DMS114 treated with DMSO at 0.1 percent for 48 hours (cell line): ENCODE data around the gene CITED1.
"Not testable (repeated sequence)": the region's sequence is repeated elsewhere in the genome, so short reads cannot be mapped to it uniquely, and the experiment has no call there.

Experiments used
- DNase-seq: peaks from one replicate; lab custom pipeline; 2025; ENCODE audit not compliant: unreplicated experiment; lab: John Stamatoyannopoulos, UW

CITED1 gene

DNA sequence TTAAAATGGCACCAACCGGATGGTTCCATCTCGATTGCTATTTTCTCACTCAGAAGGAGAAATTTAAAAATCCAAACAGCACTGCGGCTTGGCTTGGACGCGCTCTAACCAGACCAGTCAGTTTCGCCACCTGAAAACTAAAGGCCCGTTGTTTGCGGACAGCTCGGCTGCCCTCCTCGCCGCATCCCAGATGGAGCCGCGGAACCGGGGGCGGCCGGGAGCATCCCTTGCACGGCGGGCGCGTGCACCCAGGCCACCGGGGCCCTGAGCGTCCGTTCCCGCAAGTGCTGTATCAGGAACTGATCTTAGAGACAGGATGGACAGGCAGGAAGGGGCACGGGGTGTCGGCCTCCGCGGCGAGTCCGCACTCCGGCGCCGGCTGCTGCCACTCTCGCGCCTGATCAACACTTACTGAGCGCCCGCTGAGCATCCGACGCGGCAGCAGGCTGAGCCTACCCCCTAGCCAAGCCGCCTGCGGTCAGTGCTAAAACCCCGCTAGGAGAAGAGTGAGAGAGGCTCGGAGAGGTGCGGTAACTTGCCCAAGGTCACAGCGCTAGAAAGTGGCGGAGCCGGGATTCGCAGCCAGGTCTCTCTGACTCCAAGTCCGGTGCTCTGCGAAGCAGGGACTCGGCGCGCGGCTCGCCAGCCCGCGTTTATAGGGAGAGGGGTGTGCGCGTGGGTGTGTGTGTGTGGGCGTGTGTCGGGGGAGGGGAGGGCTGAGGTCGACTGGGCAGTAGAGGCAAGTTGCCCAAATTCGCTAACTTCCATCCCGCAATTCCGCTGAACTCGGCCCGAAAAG lies at the start of gene CITED1:
Gene CITED1 (minus strand): TSS at position 629 of the 799 bp plus-strand sequence. CDS start 3,045 bp downstream, outside the sequence.
- no peak for DNase-seq

- DNase-seq, result no peak
These were observed 47.1 kb upstream of the CITED1 start for GRCh38 chrX:72352786-72353185.

GRCh38 chrX:72351606-72352334 lies 46.1 kb upstream of the CITED1 start:
- no peak for DNase-seq

- DNase-seq, result no peak
These were observed 43.5 kb upstream of the CITED1 start for GRCh38 chrX:72349190-72349589.

DNA sequence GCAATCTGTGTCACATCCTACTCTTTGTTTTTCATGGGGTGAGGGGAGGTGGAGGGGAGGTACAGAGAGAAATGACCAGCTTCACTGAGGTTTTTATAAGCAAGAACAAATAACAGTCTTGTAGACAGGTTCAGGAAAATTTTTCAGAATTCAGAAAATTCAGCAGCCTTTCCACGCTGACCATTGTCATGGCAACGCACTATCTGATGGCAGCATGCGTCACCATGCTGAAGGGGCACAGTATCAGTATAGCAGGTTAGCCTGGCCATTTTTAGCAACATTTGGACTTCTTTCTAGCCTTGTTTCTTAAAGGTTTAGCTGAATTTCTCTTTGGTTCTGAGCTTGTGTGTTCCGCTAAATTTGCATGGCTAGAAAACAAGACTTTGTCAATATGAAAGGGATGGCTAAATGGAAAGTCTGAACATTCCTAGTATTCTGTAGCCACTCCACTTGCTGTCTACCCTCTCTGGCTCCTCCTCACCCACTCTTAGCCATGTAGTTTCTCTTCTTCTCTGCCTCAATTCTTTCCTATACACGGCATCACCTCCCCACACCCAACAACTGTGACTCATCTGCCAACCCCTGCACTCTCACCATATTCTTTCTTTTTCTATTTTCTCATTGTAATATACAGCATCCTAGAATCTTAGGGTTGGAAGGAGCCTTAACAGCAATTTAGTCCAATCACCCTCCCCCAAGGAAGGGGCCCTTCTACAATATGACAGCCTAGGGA lies 42.7 kb upstream of the CITED1 start:
- no peak for DNase-seq

DNA sequence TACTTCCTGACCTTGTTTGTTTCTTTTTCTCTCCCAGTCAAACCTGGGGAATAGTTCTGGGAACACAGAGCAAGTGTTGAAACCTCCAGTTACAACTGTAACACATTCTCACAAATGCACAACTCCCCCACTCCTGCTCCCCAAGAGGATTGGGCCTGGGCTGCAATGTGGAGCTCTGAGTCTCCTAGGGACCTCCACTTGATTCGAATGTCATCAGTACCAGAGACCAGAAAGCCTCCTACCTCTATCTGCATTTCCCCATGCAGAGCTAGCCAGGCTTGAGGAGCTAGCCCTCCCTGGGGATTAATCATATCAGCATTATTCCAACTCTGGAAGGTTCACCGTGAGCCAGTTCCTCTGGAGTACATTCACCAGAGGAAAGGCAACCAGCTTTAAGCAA lies 41.7 kb upstream of the CITED1 start:
- no peak for DNase-seq

DNA sequence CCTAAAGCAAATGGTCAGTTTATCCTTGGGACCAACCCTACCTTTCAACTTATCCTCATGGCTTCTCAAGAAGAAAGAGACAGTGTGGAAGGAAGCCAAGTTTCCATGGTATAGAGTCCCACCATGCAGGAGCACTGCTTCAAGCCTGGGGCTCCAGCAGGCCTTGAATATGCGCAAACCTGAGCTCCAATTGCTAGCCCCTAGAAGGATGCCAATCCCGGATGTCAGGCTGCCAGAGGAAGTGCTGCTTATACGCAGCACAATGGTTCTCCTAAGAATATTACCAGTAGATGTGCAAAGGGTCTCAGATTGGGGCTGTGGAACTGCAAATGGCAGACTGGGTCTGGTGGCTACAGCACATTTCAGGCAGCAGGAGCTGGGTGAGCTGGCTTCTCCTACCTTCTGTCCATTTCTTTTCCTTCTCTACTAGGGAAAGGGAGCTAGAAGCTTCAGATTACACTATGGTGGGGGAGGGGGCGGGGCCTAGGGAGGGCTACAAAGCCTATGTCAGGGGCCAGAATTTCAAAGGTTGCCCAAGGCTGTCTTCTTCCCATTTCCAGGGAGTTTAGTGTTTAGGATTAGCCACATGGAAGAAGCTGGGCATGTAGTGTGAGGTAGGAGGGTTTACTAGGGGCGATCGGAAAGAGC lies 40.7 kb upstream of the CITED1 start:
- no peak for DNase-seq

DNA sequence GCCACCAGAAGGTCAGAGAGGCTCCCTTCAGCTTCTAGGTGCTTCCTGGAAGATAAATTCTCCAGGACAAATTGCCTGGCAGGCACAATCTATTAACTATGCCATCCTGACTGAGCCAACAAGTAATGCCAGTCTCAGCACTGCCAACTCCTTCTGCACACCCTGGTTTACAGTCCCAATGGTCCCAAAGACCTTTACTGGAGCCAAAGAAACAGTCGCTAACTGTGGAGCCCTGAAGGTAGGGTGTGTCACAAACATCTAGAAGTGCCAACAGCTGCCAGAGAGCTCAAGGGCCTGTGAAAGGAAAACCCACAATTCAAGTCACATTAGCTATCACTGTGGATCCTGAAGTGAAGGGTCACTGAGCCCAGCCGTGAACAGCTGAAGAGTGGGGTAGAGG lies 34.9 kb upstream of the CITED1 start:
- no peak for DNase-seq

- no peak for DNase-seq
These were observed 34.3 kb upstream of the CITED1 start for GRCh38 chrX:72340041-72340440.

DNA sequence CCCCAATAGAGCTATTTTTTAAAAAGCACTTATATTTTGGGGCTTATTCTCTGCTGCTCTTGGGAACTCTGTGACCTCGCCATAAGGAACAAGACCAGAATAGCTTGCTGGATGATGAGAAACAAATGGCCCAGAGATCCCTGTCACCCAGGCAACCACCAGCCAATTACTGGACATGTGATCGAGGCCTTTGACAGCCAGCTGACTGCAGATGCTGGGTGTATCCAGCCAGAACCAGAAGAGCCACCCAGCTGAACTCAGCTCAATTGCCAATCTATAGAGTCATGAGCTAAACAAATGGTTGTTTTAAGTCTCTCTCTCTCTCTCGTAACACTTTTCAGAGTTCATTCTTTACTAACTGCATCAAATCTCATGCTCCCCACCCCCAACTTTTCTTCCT lies 24.4 kb upstream of the CITED1 start:
- DNase-seq, result no peak

GRCh38 chrX:72326605-72327300 lies 21.0 kb upstream of the CITED1 start:
- DNase-seq, result no peak

- not testable (repeated sequence) for DNase-seq
These were observed 13.9 kb upstream of the CITED1 start for GRCh38 chrX:72319651-72320050.

GRCh38 chrX:72317139-72317538 lies 11.4 kb upstream of the CITED1 start:
- no peak for DNase-seq

- no peak for DNase-seq
These were observed 10.8 kb upstream of the CITED1 start for GRCh38 chrX:72316408-72317110.

DNA sequence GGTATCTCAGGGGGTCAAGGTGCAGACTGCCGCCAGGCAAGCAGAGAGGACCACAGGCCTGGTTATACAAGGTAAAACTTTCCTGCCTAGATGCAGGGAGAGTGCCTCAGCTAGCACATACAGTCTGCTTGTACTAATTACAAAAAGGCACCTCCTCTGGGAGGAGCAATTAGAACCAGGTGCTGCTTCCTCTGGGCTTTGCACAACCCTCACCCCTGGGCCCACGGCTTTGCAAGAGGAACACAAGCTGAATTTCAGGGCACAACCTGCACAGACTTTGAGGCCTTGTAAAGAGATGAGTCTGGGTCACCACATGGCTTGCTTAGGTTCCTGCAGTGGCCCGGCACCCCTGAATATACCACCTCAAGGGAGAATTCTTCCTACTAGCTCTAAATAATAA lies 9.2 kb upstream of the CITED1 start:
- DNase-seq, result no peak

- no peak for DNase-seq
These were observed 8.3 kb upstream of the CITED1 start for GRCh38 chrX:72313707-72314641.

DNA sequence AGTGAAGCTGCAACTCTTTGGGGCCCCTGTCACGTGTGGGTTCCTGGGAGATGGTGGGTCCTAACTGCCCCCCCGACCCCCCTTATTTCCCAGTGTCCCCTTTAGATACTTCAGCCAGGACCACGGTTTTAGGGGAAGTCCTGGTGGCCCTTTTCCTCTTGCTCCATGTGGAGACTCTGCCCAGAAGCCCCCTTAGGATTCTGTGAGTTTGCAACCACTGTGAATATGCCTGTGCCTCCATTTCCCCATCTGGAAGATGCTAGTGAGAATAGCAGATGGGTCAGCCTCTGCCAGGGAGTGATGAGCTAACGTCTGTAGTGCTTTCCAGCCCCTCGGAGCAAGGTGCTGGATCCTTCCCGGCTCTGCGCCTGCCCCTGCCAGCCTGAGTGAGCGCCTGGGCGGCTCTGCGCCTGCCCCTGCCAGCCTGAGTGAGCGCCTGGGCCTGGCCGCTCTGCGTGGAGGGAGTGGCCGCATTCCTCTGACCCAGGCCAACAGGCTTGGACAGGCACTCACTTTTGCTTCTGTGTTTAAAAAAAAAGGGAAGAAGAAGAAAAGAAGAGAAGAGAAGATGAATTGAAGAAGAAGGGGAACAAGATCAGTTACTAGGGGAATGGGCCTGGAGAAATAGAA lies 6.7 kb upstream of the CITED1 start:
- DNase-seq, result no peak

DNA sequence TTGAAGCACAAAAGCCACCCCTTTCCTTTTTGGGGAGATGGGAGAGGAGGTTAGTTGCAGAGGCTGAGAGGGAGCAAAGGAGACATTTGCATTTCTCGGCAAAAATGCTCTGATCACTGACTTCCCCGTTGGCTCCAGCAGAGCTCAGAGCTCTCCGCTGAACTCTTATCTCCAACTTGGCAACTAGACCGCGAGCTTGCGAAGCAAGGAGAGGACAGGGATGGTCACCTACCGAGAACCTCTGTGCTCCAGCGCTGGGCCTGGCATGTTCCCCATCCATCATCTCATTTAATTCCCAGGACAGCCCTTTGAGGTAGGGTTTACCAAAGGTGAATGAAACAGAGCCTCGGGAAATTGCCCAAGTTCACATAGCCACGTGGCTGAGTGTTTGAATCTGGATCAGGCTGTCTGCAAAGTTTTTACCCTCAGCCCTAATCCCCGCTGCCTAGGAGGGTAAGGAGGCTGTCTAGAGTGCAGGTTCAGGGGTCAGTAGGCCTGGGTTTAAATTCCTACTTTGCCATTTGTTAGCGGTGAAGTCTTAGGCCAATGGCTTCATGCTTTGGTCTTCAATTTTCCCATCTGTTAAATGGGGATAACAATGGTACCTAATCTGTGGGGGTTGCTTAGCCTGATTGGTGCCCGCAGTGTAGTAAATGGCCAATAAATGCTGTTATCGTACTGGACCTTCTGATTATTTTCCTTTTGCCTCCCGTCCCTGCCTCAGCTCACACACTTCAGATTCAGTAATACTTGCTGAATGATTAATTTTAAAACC lies 3.8 kb upstream of the CITED1 start:
- no peak for DNase-seq
